Neutrophil (primary cell): Measurements from ENCODE around the gene TMPRSS4.

Experiments
- H3K27ac ChIP-seq: fragments of 200-600 bp; sonication (generic); 2 replicates; pipeline ENCODE4 v1.5.1; 2016; ENCODE audit warnings: mild to moderate bottlenecking, moderate library complexity
- H3K27me3 ChIP-seq: fragments of 200-600 bp; sonication (generic); 2 replicates; pipeline ENCODE4 v1.6.0; 2016; ENCODE audit warnings: mild to moderate bottlenecking
- H3K36me3 ChIP-seq: fragments of 200-600 bp; sonication (generic); 2 replicates; pipeline ENCODE4 v1.5.1; 2017
- H3K4me1 ChIP-seq, 2 experiments: fragments of 200-600 bp in 1 of 2; sonication (generic) in 1 of 2; 1 replicate in 1 of 2; 2 replicates in 1 of 2; pipeline versions ENCODE4 v1.5.1 to v1.6.1; 2013 to 2016; ENCODE audit warnings: low read depth in 1 of 2, low read length in 1 of 2, mild to moderate bottlenecking in 1 of 2, moderate library complexity in 1 of 2; ENCODE audit not compliant: control insufficient read depth in 1 of 2, insufficient read depth in 1 of 2
- H3K4me3 ChIP-seq, 2 experiments: fragments of 200-600 bp in 1 of 2; sonication (generic) in 1 of 2; 1 replicate in 1 of 2; 2 replicates in 1 of 2; pipeline ENCODE4 v1.5.1; 2013 to 2016; ENCODE audit warnings: low read depth in 1 of 2, low read length in 1 of 2, mild to moderate bottlenecking in 1 of 2, moderate library complexity in 1 of 2
- H3K9me3 ChIP-seq: fragments of 200-600 bp; sonication (generic); 2 replicates; pipeline ENCODE4 v1.5.1; 2016
- CTCF ChIP-seq: fragments of 200-600 bp; sonication (generic); IDR thresholded peaks from 2 replicates; pipeline ENCODE4 v1.5.1; 2016; ENCODE audit warnings: antibody characterized with exemption

Gene TMPRSS4

GRCh38 chr11:118136801-118137200 lies 59.9 kb downstream of the TMPRSS4 start:
- Histone ChIP-seq H3K27me3 (peaks cover 12% of the 10 kb centered on the region), H3K9me3 (no peaks in the 10 kb centered on the region), H3K4me1 (no peaks in the 10 kb centered on the region), H3K4me3 (no peak overlapping the region), H3K27ac (no peak overlapping the region), H3K36me3 (no peaks in the 10 kb centered on the region)
- TF ChIP-seq CTCF: no peak

GRCh38 chr11:118138839-118139420 lies 62.1 kb downstream of the TMPRSS4 start:
- Histone ChIP-seq H3K4me1 (peaks cover 16 to 17% of the 10 kb centered on the region in 2 experiments), H3K27me3 (peaks cover 12% of the 10 kb centered on the region)
- TF ChIP-seq CTCF: no peak

GRCh38 chr11:118139578-118139977 lies 62.7 kb downstream of the TMPRSS4 start:
- no peak overlapping the region for H3K4me3 ChIP-seq
- TF ChIP-seq CTCF: no peak

More at GRCh38 chr11:118138839-118139420, 62.1 kb downstream of the TMPRSS4 start:
- Histone ChIP-seq H3K4me3 (no peak overlapping the region), H3K27ac (no peak overlapping the region), H3K9me3 (no peaks in the 10 kb centered on the region), H3K36me3 (no peaks in the 10 kb centered on the region)

GRCh38 chr11:118142081-118142480 lies 65.2 kb downstream of the TMPRSS4 start:
- Histone ChIP-seq H3K36me3 (no peaks in the 10 kb centered on the region), H3K27me3 (peaks cover 30% of the 10 kb centered on the region), H3K4me3 (no peak overlapping the region), H3K27ac (peak overlapping the region; percentile 68), H3K9me3 (no peaks in the 10 kb centered on the region), H3K4me1 (peaks cover 24 to 31% of the 10 kb centered on the region in 2 experiments)
- no peak for TF ChIP-seq CTCF

More at GRCh38 chr11:118139578-118139977, 62.7 kb downstream of the TMPRSS4 start:
- H3K27me3 ChIP-seq: peaks cover 16% of the 10 kb centered on the region
- H3K4me1 ChIP-seq: peaks cover 16 to 17% of the 10 kb centered on the region in 2 experiments
- no peaks in the 10 kb centered on the region for H3K9me3 ChIP-seq
- H3K36me3 ChIP-seq: no peaks in the 10 kb centered on the region
- no peak overlapping the region for H3K27ac ChIP-seq

- peak overlapping the region; percentile 68 for H3K27ac ChIP-seq
- H3K27me3 ChIP-seq: peaks cover 37% of the 10 kb centered on the region
- TF ChIP-seq CTCF: no peak
These were observed 65.9 kb downstream of the TMPRSS4 start for GRCh38 chr11:118142809-118143208.

More at GRCh38 chr11:118142809-118143208, 65.9 kb downstream of the TMPRSS4 start:
- Histone ChIP-seq H3K36me3 (no peaks in the 10 kb centered on the region), H3K4me3 (peak overlapping the region; percentile 13 to 33), H3K9me3 (no peaks in the 10 kb centered on the region), H3K4me1 (peaks cover 24 to 31% of the 10 kb centered on the region in 2 experiments)
